Endothelial cell of umbilical vein (primary cell): ENCODE data around the gene TECPR2.

Experiments used
- FOS ChIP-seq: IDR thresholded peaks from 2 replicates; pipeline ENCODE4 v1.6.1; 2011; ENCODE audit warnings: mild to moderate bottlenecking, low read length, moderate library complexity, borderline replicate concordance; ENCODE audit not compliant: insufficient read depth
- JUN ChIP-seq: IDR thresholded peaks from 2 replicates; pipeline ENCODE4 v1.6.1; 2011; ENCODE audit warnings: borderline replicate concordance, low read depth; ENCODE audit not compliant: insufficient read length, insufficient read depth
- TF ChIP-seq, protein P1 (sequence below), 2 donors: IDR thresholded peaks; 1 replicate in 1 of 2; 2 replicates in 1 of 2; pipeline ENCODE4 v1.5.1; 2011; ENCODE audit warnings: low read length in 2 of 2, mild to moderate bottlenecking in 2 of 2, moderate library complexity in 2 of 2, control low read depth in 1 of 2, inconsistent platforms in 1 of 2, low read depth in 1 of 2; ENCODE audit not compliant: insufficient read depth in 1 of 2; ENCODE audit errors: extremely low read depth in 1 of 2

DNA sequence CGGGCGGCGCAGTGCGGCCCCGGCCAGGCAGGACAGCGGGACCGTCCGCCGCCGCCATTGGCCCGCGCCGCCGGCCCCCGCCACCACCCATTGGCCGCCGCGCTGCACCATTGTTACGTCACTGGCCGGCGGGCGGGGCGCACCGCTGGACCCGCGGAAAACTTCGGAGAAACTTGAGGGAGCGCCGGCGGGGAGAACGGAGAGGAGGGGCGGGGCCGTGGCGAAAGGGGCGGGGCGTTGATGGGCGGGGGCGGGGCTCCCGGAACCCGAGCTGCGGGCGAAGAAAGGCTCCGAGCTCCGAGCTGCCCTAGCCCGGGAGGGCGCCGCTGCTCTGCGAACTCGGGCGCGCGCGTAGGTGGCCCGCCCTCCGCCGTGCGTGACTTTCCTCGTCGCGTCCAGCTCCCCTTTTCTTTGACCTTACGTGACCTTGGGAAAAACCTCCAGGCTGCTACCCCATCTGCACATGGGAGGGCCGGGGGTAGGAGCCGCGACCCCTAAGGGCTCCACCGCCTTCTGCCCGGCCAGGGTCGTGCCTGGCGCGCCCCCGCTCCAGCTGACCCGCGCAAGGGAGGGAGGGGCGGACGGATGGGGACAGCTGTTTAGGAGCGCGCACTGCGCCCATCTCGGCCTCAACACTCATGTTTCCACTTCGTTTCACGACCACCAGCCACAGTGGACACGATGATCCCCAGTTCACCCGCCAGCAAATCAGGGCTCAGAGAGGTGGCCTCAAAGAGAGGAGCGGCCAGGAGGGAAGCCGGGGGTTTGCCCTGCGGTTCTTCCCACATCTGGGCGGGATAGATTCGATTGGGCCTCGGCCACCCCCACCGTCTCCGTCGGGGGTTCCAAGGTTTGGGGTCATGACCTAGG is 147.2 kb downstream of the TECPR2 start, which contains the start of gene ANKRD9:
- TF ChIP-seq, protein P1, sequence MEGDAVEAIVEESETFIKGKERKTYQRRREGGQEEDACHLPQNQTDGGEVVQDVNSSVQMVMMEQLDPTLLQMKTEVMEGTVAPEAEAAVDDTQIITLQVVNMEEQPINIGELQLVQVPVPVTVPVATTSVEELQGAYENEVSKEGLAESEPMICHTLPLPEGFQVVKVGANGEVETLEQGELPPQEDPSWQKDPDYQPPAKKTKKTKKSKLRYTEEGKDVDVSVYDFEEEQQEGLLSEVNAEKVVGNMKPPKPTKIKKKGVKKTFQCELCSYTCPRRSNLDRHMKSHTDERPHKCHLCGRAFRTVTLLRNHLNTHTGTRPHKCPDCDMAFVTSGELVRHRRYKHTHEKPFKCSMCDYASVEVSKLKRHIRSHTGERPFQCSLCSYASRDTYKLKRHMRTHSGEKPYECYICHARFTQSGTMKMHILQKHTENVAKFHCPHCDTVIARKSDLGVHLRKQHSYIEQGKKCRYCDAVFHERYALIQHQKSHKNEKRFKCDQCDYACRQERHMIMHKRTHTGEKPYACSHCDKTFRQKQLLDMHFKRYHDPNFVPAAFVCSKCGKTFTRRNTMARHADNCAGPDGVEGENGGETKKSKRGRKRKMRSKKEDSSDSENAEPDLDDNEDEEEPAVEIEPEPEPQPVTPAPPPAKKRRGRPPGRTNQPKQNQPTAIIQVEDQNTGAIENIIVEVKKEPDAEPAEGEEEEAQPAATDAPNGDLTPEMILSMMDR (IDR thresholded peaks at IDR 0.05; ENCODE audit: extremely low read depth in 1 of 2, insufficient read depth in 1 of 2, low read depth in 1 of 2, low read length in 2 of 2), result no peak
- no peak for TF ChIP-seq JUN
- TF ChIP-seq FOS, result no peak
